Measurements from ENCODE around the gene EAPP.
"Not testable (repeated sequence)": the region's sequence is repeated elsewhere in the genome, so short reads cannot be mapped to it uniquely, and the experiment has no call there.

Gene EAPP

GRCh38 chr14:34482463-34482862 lies 57.0 kb downstream of the EAPP start:
- no peak for DNase-seq (ENCODE audit: low read depth)

- DNase-seq (ENCODE audit: low read depth), result no peak
Observed at GRCh38 chr14:34479694-34480093, 59.8 kb downstream of the EAPP start.

GRCh38 chr14:34478261-34478660 lies 61.2 kb downstream of the EAPP start:
- no peak for DNase-seq (ENCODE audit: low read depth)

- DNase-seq (ENCODE audit: low read depth), result not testable (repeated sequence)
Observed at GRCh38 chr14:34476036-34476435, 63.5 kb downstream of the EAPP start.

GRCh38 chr14:34475163-34475562 lies 64.3 kb downstream of the EAPP start:
- no peak for DNase-seq (ENCODE audit: low read depth)

GRCh38 chr14:34474187-34474679 lies 65.3 kb downstream of the EAPP start:
- DNase-seq (ENCODE audit: low read depth), result no peak

- DNase-seq (ENCODE audit: low read depth), result no peak
Observed at GRCh38 chr14:34472706-34473279, 66.7 kb downstream of the EAPP start.

GRCh38 chr14:34470319-34470718 lies 69.2 kb downstream of the EAPP start:
- no peak for DNase-seq (ENCODE audit: low read depth)

- DNase-seq (ENCODE audit: low read depth), result no peak
Observed at GRCh38 chr14:34466691-34467090, 72.8 kb downstream of the EAPP start.
